ENCODE data around the gene KSR1. TPM values are rescaled to one million over a fixed set of nuclear protein-coding genes. Genes with fewer than 3 reads are reported as not detected.

The KSR1 gene
- total RNA-seq, 2 experiments from 2014 or later = 53.9 to 58.2 TPM

- no peaks in the 10 kb centered on the region for H3K9me3 Mint-ChIP-seq
- intact Hi-C loops (cut with micrococcal nuclease) = loop anchor here (10.0 kb wide), 1 partner anchor 99 kb away; no protein-coding TSS in a partner anchor
- no peak overlapping the region for H3K4me3 Mint-ChIP-seq
- ChIA-PET POLR2A (interaction anchor here (0.9 to 1.2 kb wide), 2 partner anchors 20 to 91 kb away, joined by 3 read pairs; no protein-coding TSS in a partner anchor), CTCF (interaction anchor here (1.2 to 2.6 kb wide), 2 partner anchors 22 to 146 kb away, joined by 3 to 24 read pairs; no protein-coding TSS in a partner anchor)
- TF ChIP-seq CTCF (IDR thresholded peaks at IDR 0.05) = no peak
- H3K27ac Mint-ChIP-seq = no peak overlapping the region
- peaks cover 3% of the 10 kb centered on the region for H3K27me3 Mint-ChIP-seq
- ATAC-seq = no peak
- H3K36me3 Mint-ChIP-seq (ENCODE audit: low read depth) = peaks cover 6% of the 10 kb centered on the region
- H3K4me1 Mint-ChIP-seq (ENCODE audit: low read depth) = peaks cover 35% of the 10 kb centered on the region
- DNase-seq = no peak
Observed at GRCh38 chr17:27454089-27454488, 2.2 kb upstream of the KSR1 start.

GRCh38 chr17:27455236-27455913, 873 bp upstream of the KSR1 start:
- Mint-ChIP-seq H3K36me3 (ENCODE audit: low read depth) (peaks cover 6% of the 10 kb centered on the region), H3K27me3 (peaks cover 3% of the 10 kb centered on the region), H3K27ac (peak overlapping the region; percentile 27), H3K4me3 (peak overlapping the region; percentile 42), H3K9me3 (no peaks in the 10 kb centered on the region), H3K4me1 (ENCODE audit: low read depth) (peaks cover 38% of the 10 kb centered on the region)
- TF ChIP-seq CTCF (IDR thresholded peaks at IDR 0.05) = no peak
- no peak for DNase-seq
- POLR2A ChIA-PET = interaction anchor here (0.7 to 7.8 kb wide), 9 partner anchors 11 to 125 kb away, joined by 3 to 83 read pairs (median 4); no protein-coding TSS in a partner anchor
- ATAC-seq = no peak
- CTCF ChIA-PET = interaction anchor here (0.8 to 5.6 kb wide), 12 partner anchors 10 to 144 kb away, joined by 3 to 40 read pairs (median 6); no protein-coding TSS in a partner anchor
- intact Hi-C loops (cut with micrococcal nuclease) = loop anchor here (5.0 to 10.0 kb wide), 2 partner anchors 101 to 142 kb away; no protein-coding TSS in a partner anchor

GRCh38 chr17:27456681-27457359, 572 bp downstream of the KSR1 start:
- POLR2A ChIA-PET = interaction anchor here (1.0 to 7.8 kb wide), 11 partner anchors 9 to 123 kb away, joined by 3 to 83 read pairs (median 4); no protein-coding TSS in a partner anchor
- Mint-ChIP-seq H3K4me1 (ENCODE audit: low read depth) (peaks cover 43% of the 10 kb centered on the region), H3K27ac (peak overlapping the region; percentile 85), H3K36me3 (ENCODE audit: low read depth) (peaks cover 6% of the 10 kb centered on the region), H3K27me3 (peaks cover 3% of the 10 kb centered on the region), H3K4me3 (peak overlapping the region; percentile 94), H3K9me3 (no peaks in the 10 kb centered on the region)
- no peak for TF ChIP-seq CTCF (IDR thresholded peaks at IDR 0.05)
- intact Hi-C loops (cut with micrococcal nuclease) = loop anchor here (5.0 to 10.0 kb wide), 2 partner anchors 102 to 140 kb away; no protein-coding TSS in a partner anchor
- no peak for DNase-seq
- CTCF ChIA-PET = interaction anchor here (0.8 to 5.6 kb wide), 15 partner anchors 9 to 195 kb away, joined by 3 to 40 read pairs (median 5); no protein-coding TSS in a partner anchor
- ATAC-seq = no peak

GRCh38 chr17:27457360-27457715, 1.1 kb downstream of the KSR1 start:
- no peak for TF ChIP-seq CTCF (IDR thresholded peaks at IDR 0.05)
- ATAC-seq = no peak
- POLR2A ChIA-PET = interaction anchor here (1.0 to 7.8 kb wide), 7 partner anchors 8 to 140 kb away, joined by 3 to 83 read pairs (median 4); no protein-coding TSS in a partner anchor
- Mint-ChIP-seq H3K27me3 (peaks cover 3% of the 10 kb centered on the region), H3K4me1 (ENCODE audit: low read depth) (peaks cover 46% of the 10 kb centered on the region), H3K4me3 (peak overlapping the region; percentile 94), H3K36me3 (ENCODE audit: low read depth) (peaks cover 6% of the 10 kb centered on the region), H3K27ac (peak overlapping the region; percentile 85), H3K9me3 (no peaks in the 10 kb centered on the region)
- CTCF ChIA-PET = interaction anchor here (1.2 to 5.6 kb wide), 7 partner anchors 8 to 144 kb away, joined by 4 to 40 read pairs (median 5); no protein-coding TSS in a partner anchor
- DNase-seq = no peak
- intact Hi-C loops (cut with micrococcal nuclease) = loop anchor here (5.0 to 10.0 kb wide), 2 partner anchors 103 to 140 kb away; no protein-coding TSS in a partner anchor
